ENCODE results near the gene MSI2. TPM values are rescaled to one million over a fixed set of nuclear protein-coding genes. Genes with fewer than 3 reads are reported as not detected.

The MSI2 gene
- total RNA-seq, 1 donor, result 12.6 TPM

DNA sequence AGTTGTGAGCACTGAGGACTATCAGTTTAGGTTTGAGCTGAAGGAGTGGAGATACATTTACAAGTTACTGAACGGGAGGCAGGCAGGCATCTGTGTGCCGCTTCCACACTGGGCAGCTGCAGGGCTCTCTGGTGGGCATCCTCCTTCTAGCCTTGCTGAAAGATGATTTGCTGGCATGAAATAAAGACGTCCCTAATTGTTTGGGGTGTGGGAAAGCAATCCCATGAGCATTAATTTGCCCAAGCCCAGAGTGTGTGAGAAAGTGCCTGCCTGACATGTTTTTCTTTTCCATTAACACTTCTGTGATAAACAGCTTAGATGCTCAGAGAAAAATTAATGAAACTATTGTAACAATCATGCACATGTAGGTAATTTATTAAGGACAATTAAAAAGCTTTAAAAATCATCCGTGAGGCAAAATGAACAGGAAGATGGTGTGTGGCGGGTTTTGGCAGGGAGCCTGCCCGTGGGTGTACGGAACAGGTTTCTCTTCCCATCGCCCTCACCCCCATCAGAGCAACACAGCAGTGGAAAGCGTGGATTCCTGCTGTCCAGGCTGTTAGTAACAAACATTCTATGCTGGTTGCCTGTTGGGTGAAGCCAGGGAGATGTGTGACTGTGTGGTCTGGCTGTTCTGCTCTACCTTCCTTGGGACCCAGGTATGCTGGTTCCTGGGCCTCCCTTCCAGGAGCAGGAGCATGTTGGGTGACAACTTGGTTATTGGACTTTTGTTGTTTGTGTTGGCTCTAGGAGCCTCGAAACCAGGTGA is 191.9 kb downstream of the MSI2 start:
- H3K4me3 ChIP-seq (ENCODE audit: low read depth, low read length), result no peak overlapping the region
- DNase-seq (ENCODE audit: low read depth), result no peak
- TF ChIP-seq, protein P1, sequence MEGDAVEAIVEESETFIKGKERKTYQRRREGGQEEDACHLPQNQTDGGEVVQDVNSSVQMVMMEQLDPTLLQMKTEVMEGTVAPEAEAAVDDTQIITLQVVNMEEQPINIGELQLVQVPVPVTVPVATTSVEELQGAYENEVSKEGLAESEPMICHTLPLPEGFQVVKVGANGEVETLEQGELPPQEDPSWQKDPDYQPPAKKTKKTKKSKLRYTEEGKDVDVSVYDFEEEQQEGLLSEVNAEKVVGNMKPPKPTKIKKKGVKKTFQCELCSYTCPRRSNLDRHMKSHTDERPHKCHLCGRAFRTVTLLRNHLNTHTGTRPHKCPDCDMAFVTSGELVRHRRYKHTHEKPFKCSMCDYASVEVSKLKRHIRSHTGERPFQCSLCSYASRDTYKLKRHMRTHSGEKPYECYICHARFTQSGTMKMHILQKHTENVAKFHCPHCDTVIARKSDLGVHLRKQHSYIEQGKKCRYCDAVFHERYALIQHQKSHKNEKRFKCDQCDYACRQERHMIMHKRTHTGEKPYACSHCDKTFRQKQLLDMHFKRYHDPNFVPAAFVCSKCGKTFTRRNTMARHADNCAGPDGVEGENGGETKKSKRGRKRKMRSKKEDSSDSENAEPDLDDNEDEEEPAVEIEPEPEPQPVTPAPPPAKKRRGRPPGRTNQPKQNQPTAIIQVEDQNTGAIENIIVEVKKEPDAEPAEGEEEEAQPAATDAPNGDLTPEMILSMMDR (IDR thresholded peaks at IDR 0.05; ENCODE audit: insufficient read depth, low read length), result no peak

DNA sequence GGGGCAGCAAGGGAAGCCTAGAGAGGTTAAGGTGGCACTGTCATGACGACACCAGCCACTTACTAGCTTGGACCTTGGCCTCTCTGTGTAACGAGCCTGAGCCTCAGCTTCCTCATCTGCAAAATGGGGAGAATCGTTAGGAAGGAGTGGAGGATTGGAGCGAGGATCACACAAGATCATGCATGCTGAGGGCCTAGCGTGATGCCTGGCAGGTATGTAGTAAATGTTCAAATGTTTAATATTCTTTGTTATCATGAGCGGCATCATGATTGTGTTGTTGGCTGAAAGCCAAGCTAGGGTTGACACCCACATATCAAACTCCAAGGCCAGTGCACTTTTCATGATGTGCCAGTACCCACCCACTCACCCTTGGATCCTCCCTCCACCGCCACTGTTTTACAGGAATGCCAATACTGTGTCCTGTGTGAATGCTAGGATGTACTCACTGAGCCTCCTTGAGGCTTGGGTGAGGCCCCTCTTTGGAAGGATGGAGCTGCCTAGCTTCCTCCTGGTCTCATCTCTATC is 192.5 kb downstream of the MSI2 start:
- no peak overlapping the region for H3K4me3 ChIP-seq (ENCODE audit: low read depth, low read length)
- TF ChIP-seq, protein P1 (IDR thresholded peaks at IDR 0.05; ENCODE audit: insufficient read depth, low read length), result no peak
- no peak for DNase-seq (ENCODE audit: low read depth)

DNA sequence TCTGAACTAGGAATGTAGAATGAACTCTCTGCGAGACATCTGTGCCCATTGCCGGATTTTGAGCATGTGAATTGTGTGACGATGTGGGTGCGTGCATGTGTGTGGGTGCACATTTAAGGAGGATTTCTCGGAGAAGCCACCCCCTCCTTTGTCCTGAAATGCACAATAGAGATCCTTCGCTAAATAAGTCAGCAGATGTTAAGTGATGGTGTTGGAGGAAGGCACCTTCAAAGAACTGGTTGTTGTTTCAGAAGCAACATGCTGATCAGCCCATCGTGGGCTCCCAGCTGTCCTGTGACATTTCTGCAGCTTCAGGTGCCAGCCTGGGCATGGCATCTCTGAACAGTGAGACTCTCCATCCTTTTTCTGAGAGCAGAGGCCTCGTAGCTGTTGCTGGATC is 194.9 kb downstream of the MSI2 start:
- no peak for DNase-seq (ENCODE audit: low read depth)
- no peak overlapping the region for H3K4me3 ChIP-seq (ENCODE audit: low read depth, low read length)
- TF ChIP-seq, protein P1 (IDR thresholded peaks at IDR 0.05; ENCODE audit: insufficient read depth, low read length), result no peak

DNA sequence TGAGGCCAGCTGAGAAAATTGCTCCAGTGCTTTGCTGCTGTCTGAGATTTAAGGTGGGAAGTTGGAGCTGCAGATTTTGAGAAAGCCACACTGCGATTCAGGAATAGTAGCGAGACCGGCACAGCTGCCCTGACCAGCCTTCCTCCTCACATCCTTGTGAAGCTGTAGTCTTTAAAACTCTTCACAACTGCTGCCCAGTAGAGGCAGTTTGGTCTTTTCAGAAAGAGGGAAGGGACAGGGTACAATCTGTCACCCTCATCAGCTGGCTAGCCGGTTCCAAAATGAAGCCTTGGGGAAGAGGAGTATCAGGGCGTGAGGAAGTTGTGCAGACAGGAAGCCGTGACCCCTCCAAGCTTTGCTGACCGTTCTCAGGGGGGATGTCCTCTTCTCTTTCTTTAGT is 195.3 kb downstream of the MSI2 start:
- TF ChIP-seq, protein P1 (IDR thresholded peaks at IDR 0.05; ENCODE audit: insufficient read depth, low read length), result no peak
- no peak overlapping the region for H3K4me3 ChIP-seq (ENCODE audit: low read depth, low read length)
- DNase-seq (ENCODE audit: low read depth), result no peak

DNA sequence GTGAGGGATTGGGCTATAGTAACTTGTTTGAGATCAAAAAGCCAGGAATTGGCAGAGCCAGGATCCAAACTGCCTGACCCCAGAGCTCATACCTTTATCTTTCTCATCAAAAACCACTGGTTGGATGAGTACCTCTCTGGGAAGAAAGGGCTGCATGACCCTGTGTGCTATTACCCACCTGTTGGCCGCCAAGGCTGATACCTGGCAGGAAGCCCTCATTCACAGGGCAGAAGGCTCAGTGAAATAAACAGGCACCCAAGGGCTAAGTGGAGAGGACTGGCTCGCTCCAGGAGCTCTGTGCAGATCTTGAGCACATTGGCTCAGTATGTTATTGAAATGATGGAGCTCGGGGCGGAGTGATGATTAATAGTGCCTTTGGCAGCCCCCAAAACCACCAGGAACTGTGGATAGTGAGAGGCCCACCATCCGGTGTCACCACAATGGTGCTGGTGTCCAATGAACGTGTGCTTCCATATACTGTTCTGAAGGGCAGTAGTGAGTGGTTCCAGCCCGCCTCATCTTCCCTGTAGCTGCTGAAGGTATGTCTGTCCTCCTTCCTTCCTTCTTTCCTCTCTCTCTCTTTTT is 197.6 kb downstream of the MSI2 start:
- TF ChIP-seq, protein P1 (IDR thresholded peaks at IDR 0.05; ENCODE audit: insufficient read depth, low read length), result no peak
- no peak for DNase-seq (ENCODE audit: low read depth)

DNA sequence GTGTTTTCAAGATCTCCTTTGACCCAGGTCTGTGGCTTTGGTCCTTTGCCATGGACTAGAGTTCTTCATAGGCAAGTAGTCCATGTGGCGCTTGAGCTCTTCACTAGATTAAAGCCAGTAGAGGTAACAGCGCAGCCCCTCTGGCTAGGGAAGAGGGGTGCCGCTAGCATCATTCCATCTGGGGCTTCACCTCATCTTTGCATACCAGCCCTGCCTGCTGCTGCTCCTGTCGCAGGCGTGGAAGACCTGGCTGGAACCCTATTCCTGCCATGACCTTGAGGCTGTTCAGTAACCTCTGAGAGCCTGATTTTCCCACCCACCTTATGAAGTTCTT is 198.4 kb downstream of the MSI2 start:
- no peak overlapping the region for H3K4me3 ChIP-seq (ENCODE audit: low read depth, low read length)
- no peak for DNase-seq (ENCODE audit: low read depth)
- TF ChIP-seq, protein P1 (IDR thresholded peaks at IDR 0.05; ENCODE audit: insufficient read depth, low read length), result no peak

More for the DNA sequence above, 197.6 kb downstream of the MSI2 start:
- no peak overlapping the region for H3K4me3 ChIP-seq (ENCODE audit: low read depth, low read length)

All from fibroblast of the aortic adventitia (primary cell).